GM18526 (cell line): ENCODE data around the gene CTRB2.

ENCODE experiments used
- POLR2A ChIP-seq: IDR thresholded peaks from 3 replicates; pipeline ENCODE4 v1.6.1; 2011; ENCODE audit not compliant: insufficient read length; ENCODE audit errors: extremely low read depth

The CTRB2 gene

GRCh38 chr16:75244844-75245758, 38.1 kb upstream of the CTRB2 start:
- TF ChIP-seq POLR2A = no peak

GRCh38 chr16:75244225-75244809, 37.4 kb upstream of the CTRB2 start:
- TF ChIP-seq POLR2A = no peak

- no peak for TF ChIP-seq POLR2A
Measured at GRCh38 chr16:75243667-75244224, 36.8 kb upstream of the CTRB2 start.

GRCh38 chr16:75241955-75242354, 35.0 kb upstream of the CTRB2 start:
- TF ChIP-seq POLR2A = no peak

GRCh38 chr16:75241412-75241811, 34.5 kb upstream of the CTRB2 start:
- no peak for TF ChIP-seq POLR2A

GRCh38 chr16:75239542-75240122, 32.7 kb upstream of the CTRB2 start:
- no peak for TF ChIP-seq POLR2A

GRCh38 chr16:75238853-75239541, 32.0 kb upstream of the CTRB2 start:
- no peak for TF ChIP-seq POLR2A

- no peak for TF ChIP-seq POLR2A
Measured at GRCh38 chr16:75238132-75238852, 31.3 kb upstream of the CTRB2 start.

GRCh38 chr16:75237398-75238131, 30.6 kb upstream of the CTRB2 start:
- TF ChIP-seq POLR2A = no peak

GRCh38 chr16:75236736-75237397, 29.9 kb upstream of the CTRB2 start:
- no peak for TF ChIP-seq POLR2A

GRCh38 chr16:75236232-75236631, 29.3 kb upstream of the CTRB2 start:
- no peak for TF ChIP-seq POLR2A

- no peak for TF ChIP-seq POLR2A
Measured at GRCh38 chr16:75235721-75236193, 28.8 kb upstream of the CTRB2 start.
